ENCODE measurements around the gene KIF5C. TPM values are rescaled to one million over a fixed set of nuclear protein-coding genes. Genes with fewer than 3 reads are reported as not detected.

KIF5C gene
- total RNA-seq, 1 experiment from 2014 or later = 1.6 TPM

GRCh38 chr2:148907085-148907785 is 32.2 kb downstream of the KIF5C start:
- H3K36me3 ChIP-seq (ENCODE audit: control insufficient read depth, insufficient read depth, low read length) = no peaks in the 10 kb centered on the region
- H3K27ac ChIP-seq (ENCODE audit: low read length) = no peak overlapping the region
- CTCF ChIA-PET = interaction anchor here (1.0 kb wide), 1 partner anchor 103 kb away, joined by 3 read pairs; no protein-coding TSS in a partner anchor
- intact Hi-C loops (cut with micrococcal nuclease; ENCODE audit: unreplicated experiment) (no loop called here), in situ Hi-C loops (cut with HindIII; ENCODE audit: low pct_unique_long_range_greater_than_20kb, low sequenced_read_pairs) (no loop called here)
- TF ChIP-seq, protein P1, sequence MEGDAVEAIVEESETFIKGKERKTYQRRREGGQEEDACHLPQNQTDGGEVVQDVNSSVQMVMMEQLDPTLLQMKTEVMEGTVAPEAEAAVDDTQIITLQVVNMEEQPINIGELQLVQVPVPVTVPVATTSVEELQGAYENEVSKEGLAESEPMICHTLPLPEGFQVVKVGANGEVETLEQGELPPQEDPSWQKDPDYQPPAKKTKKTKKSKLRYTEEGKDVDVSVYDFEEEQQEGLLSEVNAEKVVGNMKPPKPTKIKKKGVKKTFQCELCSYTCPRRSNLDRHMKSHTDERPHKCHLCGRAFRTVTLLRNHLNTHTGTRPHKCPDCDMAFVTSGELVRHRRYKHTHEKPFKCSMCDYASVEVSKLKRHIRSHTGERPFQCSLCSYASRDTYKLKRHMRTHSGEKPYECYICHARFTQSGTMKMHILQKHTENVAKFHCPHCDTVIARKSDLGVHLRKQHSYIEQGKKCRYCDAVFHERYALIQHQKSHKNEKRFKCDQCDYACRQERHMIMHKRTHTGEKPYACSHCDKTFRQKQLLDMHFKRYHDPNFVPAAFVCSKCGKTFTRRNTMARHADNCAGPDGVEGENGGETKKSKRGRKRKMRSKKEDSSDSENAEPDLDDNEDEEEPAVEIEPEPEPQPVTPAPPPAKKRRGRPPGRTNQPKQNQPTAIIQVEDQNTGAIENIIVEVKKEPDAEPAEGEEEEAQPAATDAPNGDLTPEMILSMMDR (IDR thresholded peaks at IDR 0.05) = no peak
- TF ChIP-seq SIN3A (IDR thresholded peaks at IDR 0.05; ENCODE audit: borderline replicate concordance, insufficient read depth, low read depth, low read length) = no peak
- no peak for TF ChIP-seq TCF7L2 (IDR thresholded peaks at IDR 0.05; ENCODE audit: low read depth, low read length)
- TF ChIP-seq POLR2AphosphoS5 (IDR thresholded peaks at IDR 0.05; ENCODE audit: low read depth, low read length) = no peak
- no peak for TF ChIP-seq REST (IDR thresholded peaks at IDR 0.05; ENCODE audit: insufficient read depth in 1 of 2, low read depth in 2 of 2, low read length in 1 of 2)
- no peaks in the 10 kb centered on the region for H3K9me3 ChIP-seq (ENCODE audit: control insufficient read depth, insufficient read depth, low read depth, low read length)
- POLR2A ChIA-PET = no interaction called here
- no peaks in the 10 kb centered on the region for H3K4me1 ChIP-seq (ENCODE audit: control insufficient read depth, insufficient read depth, low read length)
- no peak for DNase-seq (ENCODE audit: low read depth, low spot score)
- peaks cover 4% of the 10 kb centered on the region for H3K27me3 ChIP-seq (ENCODE audit: control insufficient read depth, insufficient read depth, low read length)
- no TSS peak for BruUV-seq (replicated peaks)
- ATAC-seq = no peak
- H3K4me3 ChIP-seq (ENCODE audit: low read depth in 2 of 2, low read length in 2 of 2) = no peak overlapping the region

DNA sequence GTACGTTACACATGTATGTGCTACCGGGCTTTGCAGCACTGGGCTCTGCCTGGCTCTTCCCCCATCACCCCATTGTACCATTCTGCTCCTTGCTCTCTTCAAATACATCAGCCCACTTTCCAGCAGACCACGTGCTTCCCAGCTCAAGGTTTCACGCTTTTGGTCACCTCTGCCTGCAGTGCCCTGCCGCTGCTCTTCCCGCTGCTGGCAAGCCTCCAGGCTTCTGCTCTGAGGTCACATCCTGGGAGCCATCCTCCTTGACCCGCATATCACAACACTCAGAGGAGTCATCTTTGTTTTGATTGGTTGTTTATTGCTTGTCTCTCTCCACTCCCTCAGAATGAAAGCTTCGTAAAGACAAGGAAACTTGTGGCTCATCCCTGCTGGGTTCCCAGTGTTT is 34.1 kb downstream of the KIF5C start:
- intact Hi-C loops (cut with micrococcal nuclease; ENCODE audit: unreplicated experiment) (no loop called here), in situ Hi-C loops (cut with HindIII; ENCODE audit: low pct_unique_long_range_greater_than_20kb, low sequenced_read_pairs) (no loop called here)
- POLR2A ChIA-PET = no interaction called here
- TF ChIP-seq, protein P1 (IDR thresholded peaks at IDR 0.05) = no peak
- no peak for TF ChIP-seq REST (IDR thresholded peaks at IDR 0.05; ENCODE audit: insufficient read depth in 1 of 2, low read depth in 2 of 2, low read length in 1 of 2)
- no peak for TF ChIP-seq SIN3A (IDR thresholded peaks at IDR 0.05; ENCODE audit: borderline replicate concordance, insufficient read depth, low read depth, low read length)
- no peak for TF ChIP-seq TCF7L2 (IDR thresholded peaks at IDR 0.05; ENCODE audit: low read depth, low read length)
- TF ChIP-seq POLR2AphosphoS5 (IDR thresholded peaks at IDR 0.05; ENCODE audit: low read depth, low read length) = no peak
- CTCF ChIA-PET = no interaction called here
- BruUV-seq (replicated peaks) = no TSS peak
- H3K4me3 ChIP-seq (ENCODE audit: low read depth in 2 of 2, low read length in 2 of 2) = no peak overlapping the region
- ATAC-seq = no peak
- H3K27me3 ChIP-seq (ENCODE audit: control insufficient read depth, insufficient read depth, low read length) = peaks cover 4% of the 10 kb centered on the region
- no peaks in the 10 kb centered on the region for H3K36me3 ChIP-seq (ENCODE audit: control insufficient read depth, insufficient read depth, low read length)
- H3K4me1 ChIP-seq (ENCODE audit: control insufficient read depth, insufficient read depth, low read length) = no peaks in the 10 kb centered on the region
- no peak overlapping the region for H3K27ac ChIP-seq (ENCODE audit: low read length)
- H3K9me3 ChIP-seq (ENCODE audit: control insufficient read depth, insufficient read depth, low read depth, low read length) = no peaks in the 10 kb centered on the region
- DNase-seq (ENCODE audit: low read depth, low spot score) = no peak

Measured in Panc1 (cell line).